HCT116 (cell line): ENCODE measurements around the gene ITIH6. TPM values are rescaled to one million over a fixed set of nuclear protein-coding genes. Genes with fewer than 3 reads are reported as not detected.
A peak's percentile ranks its signal among the peaks of the same experiment; 100 is the strongest.

Experiments
- ATAC-seq: fragments of 200-7000 bp; cut with Tn5 transposase; 2 replicates; pipeline ENCODE4 v1.9.1; 2020; ENCODE audit warnings: mild to moderate bottlenecking, moderate library complexity
- BruUV-seq: library from RNA; stranded (reverse); fragments of 400-500 nt; replicated peaks from 2 replicates; lab custom pipeline; 2021; lab: Mats Ljungman, UMichigan
- CTCF ChIA-PET: fragments of 300-600 bp; sonication (Branson Sonifier 250); formaldehyde crosslinking; loops from one replicate; lab custom pipeline; 2021; ENCODE audit warnings: antibody characterized with exemption; lab: Charles Lee
- POLR2A ChIA-PET: fragments of 300-600, 350-600 bp; sonication (Branson Sonifier 250); formaldehyde crosslinking; loops from one replicate; lab custom pipeline; 2021; ENCODE audit warnings: antibody characterized with exemption; lab: Charles Lee
- RAD21 ChIA-PET, 2 experiments: fragments of 300-600 bp; sonication (Branson Sonifier 250); formaldehyde crosslinking; loops; one replicate each; lab custom pipeline; 2023; ENCODE audit warnings: low total read pairs in 2 of 2; ENCODE audit not compliant: uncharacterized antibody in 2 of 2, unreplicated experiment in 2 of 2, low non-redundant PET in 1 of 2; lab: Charles Lee
- DNase-seq: peaks from one replicate; pipeline ENCODE4 v3.0.0-alpha.2; 2010; ENCODE audit warnings: low read depth, low spot score
- H2AFZ ChIP-seq: fragments of 200-600 bp; shearing (Covaris generic), sonication (generic); 2 replicates; pipeline ENCODE4 v1.6.1; 2017; ENCODE audit warnings: low read depth, mixed run types, mixed read lengths, antibody characterized with exemption, low read length; ENCODE audit not compliant: poor library complexity, severe bottlenecking
- H3K27ac ChIP-seq: 2 replicates; pipeline ENCODE4 v1.5.1; 2012; ENCODE audit warnings: low read depth, low read length
- H3K27me3 ChIP-seq: fragments of 200-600 bp; sonication (generic); 2 replicates; pipeline ENCODE4 v1.6.1; 2016; ENCODE audit warnings: mixed run types, low read length, mixed read lengths; ENCODE audit not compliant: insufficient read depth
- H3K36me3 ChIP-seq, 2 experiments: fragments of 200-500 bp in 1 of 2; fragments of 200-600 bp in 1 of 2; sonication (Bioruptor generic) in 1 of 2; sonication (generic) in 1 of 2; 2 replicates each; pipeline versions ENCODE4 v1.5.1 to v1.6.1; 2014 to 2016; ENCODE audit warnings: low read length in 2 of 2, inconsistent platforms in 1 of 2, mixed read lengths in 1 of 2, mixed run types in 1 of 2; ENCODE audit not compliant: insufficient read depth in 2 of 2, control insufficient read depth in 1 of 2
- H3K4me1 ChIP-seq, 2 experiments: fragments of 200-600 bp in 1 of 2; sonication (generic) in 1 of 2; 2 replicates each; pipeline versions ENCODE4 v1.5.1 to v1.6.1; 2012 to 2017; ENCODE audit warnings: low read length in 2 of 2, inconsistent platforms in 1 of 2, mild to moderate bottlenecking in 1 of 2, mixed read lengths in 1 of 2, mixed run types in 1 of 2, moderate library complexity in 1 of 2; ENCODE audit not compliant: insufficient read depth in 2 of 2, control insufficient read depth in 1 of 2
- H3K4me2 ChIP-seq: fragments of 200-600 bp; sonication (generic); 2 replicates; pipeline ENCODE4 v1.6.1; 2017; ENCODE audit warnings: mixed run types, low read length, mixed read lengths
- H3K4me3 ChIP-seq, 2 experiments: fragments of 200-600 bp in 1 of 2; sonication (generic) in 1 of 2; replicated peaks in 1 of 2; 2 replicates each; pipeline ENCODE4 v1.5.1; 2011 to 2016; ENCODE audit warnings: low read length in 2 of 2, control low read depth in 1 of 2, low read depth in 1 of 2, mild to moderate bottlenecking in 1 of 2, mixed read lengths in 1 of 2, mixed run types in 1 of 2
- H3K79me2 ChIP-seq: fragments of 200-600 bp; sonication (generic); 2 replicates; pipeline ENCODE4 v1.6.1; 2017; ENCODE audit warnings: mild to moderate bottlenecking, mixed run types, low read length, moderate library complexity, mixed read lengths; ENCODE audit not compliant: insufficient read depth
- H3K9ac ChIP-seq: fragments of 200-600 bp; sonication (generic); 2 replicates; pipeline ENCODE4 v1.6.1; 2016; ENCODE audit warnings: low read length, mixed read lengths
- H3K9me2 ChIP-seq: fragments of 200-600 bp; sonication (generic), shearing (Covaris generic); 2 replicates; pipeline ENCODE4 v1.6.1; 2017; ENCODE audit warnings: mixed run types, mild to moderate bottlenecking, moderate library complexity; ENCODE audit not compliant: insufficient read depth
- H3K9me3 ChIP-seq, 2 experiments: fragments of 200-500 bp in 1 of 2; fragments of 200-600 bp in 1 of 2; sonication (Bioruptor generic) in 1 of 2; sonication (generic) in 1 of 2; 2 replicates each; pipeline ENCODE4 v1.6.1; 2014 to 2017; ENCODE audit warnings: low read length in 2 of 2, mixed read lengths in 2 of 2, inconsistent platforms in 1 of 2, low read depth in 1 of 2, mild to moderate bottlenecking in 1 of 2, mixed run types in 1 of 2, moderate library complexity in 1 of 2; ENCODE audit not compliant: control insufficient read depth in 1 of 2, insufficient read depth in 1 of 2
- H4K20me1 ChIP-seq: fragments of 200-600 bp; sonication (generic), shearing (Covaris generic); 2 replicates; pipeline ENCODE4 v1.6.1; 2017; ENCODE audit warnings: mixed run types, mild to moderate bottlenecking, moderate library complexity; ENCODE audit not compliant: insufficient read depth
- CTCF ChIP-seq, 3 experiments: fragments of 200-600 bp in 1 of 3; sonication (generic) in 1 of 3; IDR thresholded peaks in 2 of 3; conservative IDR thresholded peaks in 1 of 3; 2 replicates each; pipeline ENCODE4 v1.5.1; 2012 to 2017; ENCODE audit warnings: low read depth in 2 of 3, low read length in 2 of 3, antibody characterized with exemption in 1 of 3, borderline replicate concordance in 1 of 3, control low read depth in 1 of 3, mild to moderate bottlenecking in 1 of 3, mixed read lengths in 1 of 3, mixed run types in 1 of 3, moderate library complexity in 1 of 3; ENCODE audit not compliant: insufficient read depth in 1 of 3
- JUND ChIP-seq: IDR thresholded peaks from 2 replicates; pipeline ENCODE4 v1.6.1; 2012
- RAD21 ChIP-seq: IDR thresholded peaks from 2 replicates; pipeline ENCODE4 v1.6.1; 2012; ENCODE audit warnings: low read depth, mild to moderate bottlenecking
- SP1 ChIP-seq: IDR thresholded peaks from 2 replicates; pipeline ENCODE4 v1.6.1; 2012; ENCODE audit warnings: low read depth
- intact Hi-C: fragments of 100-400 bp; cut with micrococcal nuclease; formaldehyde crosslinking; loops from 2 replicates; pipeline ENCODE4 v1.10.0; 2022
- total RNA-seq: library from RNA; stranded (reverse); gene quantifications from one replicate; pipeline ENCODE4 v1.2.1, GENCODE V29; 2021; ENCODE audit not compliant: unreplicated experiment

ITIH6 gene
- total RNA-seq, 1 experiment from 2014 or later: not detected

GRCh38 chrX:54786967-54787366 is 11.1 kb downstream of the ITIH6 start:
- H3K27me3 ChIP-seq: no peaks in the 10 kb centered on the region
- H3K9me3 ChIP-seq: no peaks in the 10 kb centered on the region
- no peak overlapping the region for H2AFZ ChIP-seq
- no peak overlapping the region for H3K27ac ChIP-seq
- TF ChIP-seq RAD21 (peak; percentile 65), JUND (no peak), CTCF (IDR thresholded peaks at IDR 0.05 in 2 of 3, conservative IDR thresholded peaks at IDR 0.05 in 1 of 3; ENCODE audit: borderline replicate concordance in 1 of 3, insufficient read depth in 1 of 3, low read depth in 2 of 3, low read length in 2 of 3) (peak; percentile 25 to 48 (median 45); a peak in 5 of 6 replicates)
- TF ChIP-seq, all 23 proteins: peak for 2
- H3K9me2 ChIP-seq: no peaks in the 10 kb centered on the region
- intact Hi-C loops: loop anchor here (1.0 to 5.0 kb wide), 2 partner anchors 147 to 540 kb away; no protein-coding TSS in a partner anchor
- H3K4me3 ChIP-seq: no peak overlapping the region
- H3K79me2 ChIP-seq: no peaks in the 10 kb centered on the region
- ATAC-seq (peak; percentile 87), DNase-seq (no peak)
- ChIA-PET RAD21 (interaction anchor here (1.0 kb wide), 3 partner anchors 147 to 539 kb away, joined by 3 to 8 read pairs (median 4); no protein-coding TSS in a partner anchor), POLR2A (interaction anchor here (1.0 kb wide), 1 partner anchor 147 kb away, joined by 3 read pairs; no protein-coding TSS in a partner anchor), CTCF (interaction anchor here (1.3 to 2.3 kb wide), 2 partner anchors 27 to 147 kb away, joined by 4 to 39 read pairs; no protein-coding TSS in a partner anchor)
- BruUV-seq: no TSS peak
- no peak overlapping the region for H3K9ac ChIP-seq
- H3K36me3 ChIP-seq: no peaks in the 10 kb centered on the region
- H3K4me2 ChIP-seq: no peak overlapping the region
- H3K4me1 ChIP-seq: no peaks in the 10 kb centered on the region
- H4K20me1 ChIP-seq: no peaks in the 10 kb centered on the region

GRCh38 chrX:54785901-54786300 is 12.2 kb downstream of the ITIH6 start:
- Histone ChIP-seq H2AFZ (no peak overlapping the region), H3K27ac (no peak overlapping the region), H3K9me2 (no peaks in the 10 kb centered on the region), H3K4me1 (no peaks in the 10 kb centered on the region), H3K79me2 (no peaks in the 10 kb centered on the region), H3K9ac (no peak overlapping the region), H3K9me3 (no peaks in the 10 kb centered on the region), H4K20me1 (no peaks in the 10 kb centered on the region), H3K4me3 (no peak overlapping the region), H3K27me3 (no peaks in the 10 kb centered on the region), H3K36me3 (no peaks in the 10 kb centered on the region), H3K4me2 (no peak overlapping the region)
- TF ChIP-seq CTCF (IDR thresholded peaks at IDR 0.05 in 2 of 3, conservative IDR thresholded peaks at IDR 0.05 in 1 of 3; ENCODE audit: borderline replicate concordance in 1 of 3, insufficient read depth in 1 of 3, low read depth in 2 of 3, low read length in 2 of 3) (peak; percentile 12 to 43 (median 33); a peak in 4 of 6 replicates), RAD21 (0 out of 2 replicates have a peak, but pooled peaks have one; percentile 28), SP1 (no peak)
- intact Hi-C loops: loop anchor here (5.0 kb wide), 1 partner anchor 539 kb away; no protein-coding TSS in a partner anchor
- ChIA-PET RAD21 (no interaction called here), CTCF (interaction anchor here (1.3 to 2.3 kb wide), 2 partner anchors 26 to 146 kb away, joined by 4 to 39 read pairs; no protein-coding TSS in a partner anchor), POLR2A (no interaction called here)
- peak; percentile 74 for ATAC-seq
- BruUV-seq: no TSS peak
- DNase-seq: no peak
